SK-MEL-5 (cell line): Measurements from ENCODE around the gene GOSR2. TPM values are rescaled to one million over a fixed set of nuclear protein-coding genes. Genes with fewer than 3 reads are reported as not detected.

Experiments
- DNase-seq: peaks from one replicate; pipeline ENCODE4 v3.0.0-alpha.2; 2016; ENCODE audit warnings: low read depth, low spot score
- in situ Hi-C: cut with HindIII; loops from 2 replicates; pipeline ENCODE4 v1.10.0; 2016; ENCODE audit warnings: low sequenced_read_pairs, high pct_unique_total_duplicates, low pct_unique_long_range_greater_than_20kb
- polyA plus RNA-seq, 2 experiments: library from polyadenylated mRNA; depleted of rRNA; stranded (reverse); fragments of >200 nt; gene quantifications; 2 replicates each; pipeline ENCODE4 v1.2.3, GENCODE V29; 2015
- total RNA-seq: library from RNA; depleted of rRNA; stranded (reverse); fragments of >200 nt; shearing (Covaris generic); gene quantifications from 2 replicates; pipeline ENCODE4 v1.2.3, GENCODE V29; 2014; rRNA removed

Gene GOSR2
- total RNA-seq: 47.7 and 53.8 TPM in 2 replicates
- 45.2 and 54.6 TPM in 2 replicates for polyA plus RNA-seq (2015; cell fraction: cytosol; rRNA removed)
- polyA plus RNA-seq (2015; cell fraction: nucleus; rRNA removed): 51.8 and 72.1 TPM in 2 replicates

- DNase-seq: peak; percentile 88
- in situ Hi-C loops: no loop called here
These were observed at the start of gene GOSR2 for GRCh38 chr17:46922804-46923635. GOSR2 (plus strand) TSS chr17:46923160; CDS start chr17:46923193, 33 bp downstream.

- DNase-seq: no peak
- in situ Hi-C loops: no loop called here
These were observed 48.9 kb upstream of the GOSR2 start for GRCh38 chr17:46873941-46874645.

- DNase-seq: no peak
- in situ Hi-C loops: no loop called here
These were observed 48.1 kb upstream of the GOSR2 start for GRCh38 chr17:46874906-46875305.

GRCh38 chr17:46875849-46876352 is 47.1 kb upstream of the GOSR2 start:
- no peak for DNase-seq
- in situ Hi-C loops: no loop called here

GRCh38 chr17:46876353-46876887 is 46.5 kb upstream of the GOSR2 start:
- peak; percentile 15 for DNase-seq
- in situ Hi-C loops: no loop called here

- in situ Hi-C loops: no loop called here
- DNase-seq: no peak
These were observed 46.0 kb upstream of the GOSR2 start for GRCh38 chr17:46876926-46877325.

- DNase-seq: no peak
- in situ Hi-C loops: no loop called here
These were observed 45.5 kb upstream of the GOSR2 start for GRCh38 chr17:46877466-46877865.

GRCh38 chr17:46878055-46878454 is 44.9 kb upstream of the GOSR2 start:
- in situ Hi-C loops: no loop called here
- no peak for DNase-seq

- DNase-seq: no peak
- in situ Hi-C loops: no loop called here
These were observed 43.9 kb upstream of the GOSR2 start for GRCh38 chr17:46879101-46879500.

GRCh38 chr17:46881015-46881414 is 41.9 kb upstream of the GOSR2 start:
- no peak for DNase-seq
- in situ Hi-C loops: no loop called here

- DNase-seq: no peak
- in situ Hi-C loops: no loop called here
These were observed 40.3 kb upstream of the GOSR2 start for GRCh38 chr17:46882666-46883065.

- no peak for DNase-seq
- in situ Hi-C loops: no loop called here
These were observed 39.0 kb upstream of the GOSR2 start for GRCh38 chr17:46883871-46884520.

- DNase-seq: no peak
- in situ Hi-C loops: no loop called here
These were observed 38.4 kb upstream of the GOSR2 start for GRCh38 chr17:46884552-46884951.

- no peak for DNase-seq
- in situ Hi-C loops: no loop called here
These were observed 37.3 kb upstream of the GOSR2 start for GRCh38 chr17:46885415-46886309.

GRCh38 chr17:46886310-46886663 is 36.7 kb upstream of the GOSR2 start:
- DNase-seq: no peak
- in situ Hi-C loops: no loop called here

GRCh38 chr17:46887717-46888116 is 35.2 kb upstream of the GOSR2 start:
- DNase-seq: no peak
- in situ Hi-C loops: no loop called here

- no peak for DNase-seq
- in situ Hi-C loops: no loop called here
These were observed 34.2 kb upstream of the GOSR2 start for GRCh38 chr17:46888727-46889126.
